Nephron progenitor cell (in vitro differentiated cells): ENCODE results near the gene FDPS.

Experiments
- DNase-seq: peaks from one replicate; pipeline ENCODE4 v3.0.0; 2021
- H3K27ac Mint-ChIP-seq: 2 replicates; pipeline ENCODE4 v1.8.0; 2021; ENCODE audit warnings: mild to moderate bottlenecking, moderate library complexity, mixed read lengths
- H3K27me3 Mint-ChIP-seq: 2 replicates; pipeline ENCODE4 v1.8.0; 2021; ENCODE audit warnings: mild to moderate bottlenecking, low read depth, mixed read lengths; ENCODE audit not compliant: poor library complexity
- H3K36me3 Mint-ChIP-seq: 2 replicates; pipeline ENCODE4 v1.8.0; 2021; ENCODE audit warnings: low read depth, mixed read lengths
- H3K4me1 Mint-ChIP-seq: 2 replicates; pipeline ENCODE4 v1.8.0; 2021; ENCODE audit warnings: mixed read lengths
- H3K4me3 Mint-ChIP-seq: 2 replicates; pipeline ENCODE4 v1.8.0; 2021; ENCODE audit warnings: mild to moderate bottlenecking, moderate library complexity, mixed read lengths
- H3K9me3 Mint-ChIP-seq: 2 replicates; pipeline ENCODE4 v1.8.0; 2021; ENCODE audit warnings: mild to moderate bottlenecking, moderate library complexity, mixed read lengths
- CTCF ChIP-seq: fragments of 200-600 bp; sonication (generic); IDR thresholded peaks from 2 replicates; pipeline ENCODE4 v1.5.0; 2021; ENCODE audit warnings: antibody characterized with exemption

The FDPS gene

GRCh38 chr1:155273343-155274245 lies 35.1 kb upstream of the FDPS start, which contains the start of gene CLK2:
Gene CLK2, minus strand, starts transcription at chr1:155273504. Its CDS starts 2,527 bp downstream, at chr1:155270977.
- H3K36me3 Mint-ChIP-seq, result peaks cover 38% of the 10 kb centered on the region
- H3K27ac Mint-ChIP-seq, result peak within 1 kb of the TSS; percentile 96
- H3K4me1 Mint-ChIP-seq, result peaks cover 46% of the 10 kb centered on the region
- TF ChIP-seq CTCF, result no peak
- H3K27me3 Mint-ChIP-seq, result peaks cover 6% of the 10 kb centered on the region
- peak; percentile 96 for DNase-seq
- H3K9me3 Mint-ChIP-seq, result no peaks in the 10 kb centered on the region
- H3K4me3 Mint-ChIP-seq, result peak within 1 kb of the TSS; percentile 97

GRCh38 chr1:155277070-155277901 lies 31.4 kb upstream of the FDPS start, which contains the start of gene HCN3:
Gene HCN3, plus strand, starts transcription at chr1:155277463. Its CDS starts 128 bp downstream, at chr1:155277591.
- peak within 1 kb of the TSS; percentile 80 for H3K4me3 Mint-ChIP-seq
- peaks cover 40% of the 10 kb centered on the region for H3K4me1 Mint-ChIP-seq
- H3K27ac Mint-ChIP-seq, result no peak within 1 kb of the TSS

GRCh38 chr1:155277902-155278688 lies 30.6 kb upstream of the FDPS start:
- TF ChIP-seq CTCF, result peak; percentile 26
- H3K27ac Mint-ChIP-seq, result no peak overlapping the region
- peak; percentile 97 for DNase-seq
- no peaks in the 10 kb centered on the region for H3K9me3 Mint-ChIP-seq
- H3K4me3 Mint-ChIP-seq, result peak overlapping the region; percentile 80
- peaks cover 10% of the 10 kb centered on the region for H3K27me3 Mint-ChIP-seq
- H3K36me3 Mint-ChIP-seq, result peaks cover 7% of the 10 kb centered on the region
- peaks cover 32% of the 10 kb centered on the region for H3K4me1 Mint-ChIP-seq

More at GRCh38 chr1:155277070-155277901, 31.4 kb upstream of the FDPS start, which contains the start of gene HCN3:
- peak; percentile 46 for TF ChIP-seq CTCF
- peak; percentile 100 for DNase-seq
- Mint-ChIP-seq H3K36me3 (peaks cover 13% of the 10 kb centered on the region), H3K27me3 (peaks cover 10% of the 10 kb centered on the region), H3K9me3 (no peaks in the 10 kb centered on the region)

GRCh38 chr1:155278689-155279160 lies 29.9 kb upstream of the FDPS start:
- H3K27ac Mint-ChIP-seq, result no peak overlapping the region
- TF ChIP-seq CTCF, result peak; percentile 2
- H3K27me3 Mint-ChIP-seq, result peaks cover 10% of the 10 kb centered on the region
- H3K4me3 Mint-ChIP-seq, result peak overlapping the region; percentile 80
- no peak for DNase-seq
- H3K36me3 Mint-ChIP-seq, result peaks cover 7% of the 10 kb centered on the region
- H3K9me3 Mint-ChIP-seq, result no peaks in the 10 kb centered on the region
- H3K4me1 Mint-ChIP-seq, result peaks cover 30% of the 10 kb centered on the region

GRCh38 chr1:155279268-155279667 lies 29.4 kb upstream of the FDPS start:
- peaks cover 26% of the 10 kb centered on the region for H3K4me1 Mint-ChIP-seq
- H3K36me3 Mint-ChIP-seq, result peaks cover 7% of the 10 kb centered on the region
- no peak overlapping the region for H3K27ac Mint-ChIP-seq
- H3K27me3 Mint-ChIP-seq, result peaks cover 10% of the 10 kb centered on the region
- DNase-seq, result no peak
- no peaks in the 10 kb centered on the region for H3K9me3 Mint-ChIP-seq
- no peak for TF ChIP-seq CTCF
- no peak overlapping the region for H3K4me3 Mint-ChIP-seq
